Panc1 (cell line): ENCODE results near the gene OLIG1.

Experiments
- CTCF ChIP-seq: fragments of 450-650 bp; IDR thresholded peaks from 2 replicates; pipeline ENCODE4 v1.5.1; 2017; ENCODE audit warnings: mild to moderate bottlenecking
- POLR2AphosphoS5 ChIP-seq: IDR thresholded peaks from 2 replicates; pipeline ENCODE4 v1.6.1; 2012; ENCODE audit warnings: mild to moderate bottlenecking, low read depth, low read length, moderate library complexity
- REST ChIP-seq, 2 experiments: IDR thresholded peaks; 2 replicates each; pipeline ENCODE4 v1.6.1; 2011 to 2012; ENCODE audit warnings: low read depth in 2 of 2, control low read depth in 1 of 2, low read length in 1 of 2, mild to moderate bottlenecking in 1 of 2, moderate library complexity in 1 of 2; ENCODE audit not compliant: insufficient read depth in 1 of 2
- SIN3A ChIP-seq: IDR thresholded peaks from 2 replicates; pipeline ENCODE4 v1.6.1; 2012; ENCODE audit warnings: low read depth, mild to moderate bottlenecking, low read length, moderate library complexity, borderline replicate concordance; ENCODE audit not compliant: insufficient read depth

- TF ChIP-seq POLR2AphosphoS5: no peak
- TF ChIP-seq CTCF: no peak
- no peak for TF ChIP-seq REST (IDR thresholded peaks at IDR 0.05; ENCODE audit: insufficient read depth in 1 of 2, low read depth in 2 of 2, low read length in 1 of 2)
- TF ChIP-seq SIN3A: no peak
Observed at GRCh38 chr21:33031152-33031911, 38.6 kb upstream of the OLIG1 start.
